ENCODE data around the gene PRMT2.
"Not testable (repeated sequence)": the region's sequence is repeated elsewhere in the genome, so short reads cannot be mapped to it uniquely, and the experiment has no call there.

Gene PRMT2

DNA sequence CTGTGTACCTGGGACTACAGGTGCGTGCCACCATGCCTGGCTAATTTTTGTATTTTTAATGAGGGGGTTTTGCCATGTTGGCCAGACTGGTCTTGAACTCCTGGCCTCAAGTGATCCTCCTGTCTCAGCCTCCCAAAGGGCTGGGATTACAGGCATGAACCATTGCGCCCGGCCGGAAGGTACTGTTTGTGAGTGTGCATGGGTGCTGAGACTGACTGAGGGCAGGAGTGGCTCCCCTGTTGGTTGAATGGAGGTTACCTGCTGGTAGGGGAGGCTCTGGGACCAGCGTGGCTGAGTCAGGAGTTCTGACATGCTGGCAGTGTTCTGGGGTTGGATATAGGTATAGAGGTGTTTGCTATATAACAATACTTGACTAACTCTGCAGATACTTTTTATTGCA lies 10.4 kb downstream of the PRMT2 start:
- no peak for DNase-seq

DNA sequence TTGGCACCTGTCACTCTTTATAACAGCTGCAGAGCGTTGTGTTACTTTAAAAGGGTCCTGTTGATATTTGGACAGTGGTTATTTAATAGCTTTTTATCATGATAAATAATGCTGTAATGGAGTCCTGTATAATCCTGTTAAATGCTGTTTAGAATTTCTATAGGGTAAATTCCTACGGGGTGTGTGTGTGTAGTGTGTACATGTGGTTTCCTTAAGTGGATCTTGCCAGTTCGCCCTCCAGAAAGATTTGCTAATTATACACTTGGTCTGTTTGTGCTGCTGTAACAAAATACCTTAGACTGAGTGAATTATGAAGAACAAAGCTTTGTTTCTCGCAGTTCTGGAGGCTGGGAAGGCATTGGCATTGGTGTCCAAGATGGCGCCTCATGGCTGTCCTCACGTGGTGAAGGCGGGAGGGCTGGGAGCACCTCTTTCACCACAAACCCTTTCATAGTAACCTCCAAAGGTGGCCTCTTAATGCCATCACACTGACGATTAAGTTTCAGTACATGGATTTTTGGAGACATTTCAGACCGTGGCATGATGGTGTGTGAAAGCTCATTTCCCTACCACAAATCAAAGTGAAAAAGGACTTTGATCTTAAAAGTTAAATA lies 11.2 kb downstream of the PRMT2 start:
- no peak for DNase-seq

- no peak for DNase-seq
Observed at GRCh38 chr21:46648539-46648938, 13.1 kb downstream of the PRMT2 start.

GRCh38 chr21:46649356-46649755 lies 13.9 kb downstream of the PRMT2 start:
- DNase-seq = no peak

DNA sequence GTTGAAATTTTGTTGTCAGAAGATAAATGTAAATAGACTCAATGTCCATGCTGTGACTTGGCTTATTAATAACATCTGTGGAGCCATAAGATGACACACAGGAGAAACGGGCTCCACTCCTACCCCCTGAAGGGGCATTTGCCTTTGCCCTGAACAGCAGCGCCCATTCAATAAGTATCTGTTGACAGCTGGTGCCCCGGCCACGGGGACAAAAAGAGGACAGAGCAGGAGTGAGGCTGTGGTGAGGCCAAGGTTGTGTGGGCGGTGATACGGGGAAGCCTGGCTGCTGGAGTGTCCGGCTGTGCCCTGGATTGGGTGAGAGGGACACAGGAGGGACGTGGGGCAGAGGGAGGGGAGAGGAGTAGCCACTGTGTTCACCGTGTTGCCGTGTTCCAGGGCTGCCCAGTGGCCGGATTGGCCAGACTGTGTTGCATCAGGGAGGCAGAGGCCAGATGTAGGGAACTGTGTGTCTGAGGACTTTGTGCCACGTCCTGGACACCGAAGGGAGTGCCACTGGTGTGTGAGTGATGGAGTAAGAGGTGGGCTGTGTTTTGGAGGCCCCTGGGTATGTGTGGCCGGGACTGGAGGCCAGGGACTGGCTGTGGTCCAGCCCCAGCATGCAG lies 15.1 kb downstream of the PRMT2 start:
- peak; percentile 5 for DNase-seq

- no peak for DNase-seq
Observed at GRCh38 chr21:46651121-46651520, 15.6 kb downstream of the PRMT2 start.

DNA sequence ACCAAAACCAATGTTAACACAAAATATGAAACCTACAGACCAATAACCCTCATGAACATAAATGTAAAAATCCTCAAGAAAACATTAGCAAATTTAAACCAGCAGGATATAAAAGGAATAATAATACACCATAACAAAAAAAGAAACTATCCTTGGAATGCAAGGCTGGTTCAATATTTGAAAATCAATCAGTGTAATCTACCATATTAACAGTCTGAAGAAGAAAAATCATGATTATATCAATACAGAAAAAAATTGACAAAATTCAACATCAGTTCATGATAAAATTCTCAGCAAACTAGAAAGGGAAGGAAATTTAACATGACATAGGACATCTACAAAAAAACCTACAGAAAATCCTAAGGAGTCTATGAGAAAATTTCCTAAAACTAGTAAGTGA lies 19.8 kb downstream of the PRMT2 start:
- no peak for DNase-seq

GRCh38 chr21:46656820-46657219 lies 21.3 kb downstream of the PRMT2 start:
- DNase-seq = no peak

DNA sequence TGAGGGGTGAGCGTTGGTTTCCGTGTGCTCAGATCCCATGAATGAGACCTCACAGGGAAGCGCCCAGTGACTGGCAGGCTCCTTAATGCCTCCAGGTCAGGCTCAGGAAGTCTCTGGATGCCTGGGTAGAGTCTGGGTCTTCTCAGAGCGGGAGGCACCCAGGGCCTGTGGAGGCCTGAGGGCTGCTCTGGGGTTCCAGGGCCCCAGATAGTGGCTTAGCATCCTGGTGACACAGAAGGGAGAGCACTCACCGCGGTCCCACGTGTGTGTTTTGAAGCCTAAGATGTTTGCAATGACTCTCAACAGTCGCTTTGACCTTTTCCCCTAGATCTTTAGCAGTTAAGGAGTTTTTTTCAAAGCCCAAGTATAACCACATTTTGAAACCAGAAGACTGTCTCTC lies 25.0 kb downstream of the PRMT2 start:
- no peak for DNase-seq

GRCh38 chr21:46661211-46661625 lies 25.7 kb downstream of the PRMT2 start:
- DNase-seq = peak; percentile 85

- no peak for DNase-seq
Observed at GRCh38 chr21:46661642-46662366, 26.3 kb downstream of the PRMT2 start.

GRCh38 chr21:46662367-46662654 lies 26.8 kb downstream of the PRMT2 start:
- DNase-seq = no peak

DNA sequence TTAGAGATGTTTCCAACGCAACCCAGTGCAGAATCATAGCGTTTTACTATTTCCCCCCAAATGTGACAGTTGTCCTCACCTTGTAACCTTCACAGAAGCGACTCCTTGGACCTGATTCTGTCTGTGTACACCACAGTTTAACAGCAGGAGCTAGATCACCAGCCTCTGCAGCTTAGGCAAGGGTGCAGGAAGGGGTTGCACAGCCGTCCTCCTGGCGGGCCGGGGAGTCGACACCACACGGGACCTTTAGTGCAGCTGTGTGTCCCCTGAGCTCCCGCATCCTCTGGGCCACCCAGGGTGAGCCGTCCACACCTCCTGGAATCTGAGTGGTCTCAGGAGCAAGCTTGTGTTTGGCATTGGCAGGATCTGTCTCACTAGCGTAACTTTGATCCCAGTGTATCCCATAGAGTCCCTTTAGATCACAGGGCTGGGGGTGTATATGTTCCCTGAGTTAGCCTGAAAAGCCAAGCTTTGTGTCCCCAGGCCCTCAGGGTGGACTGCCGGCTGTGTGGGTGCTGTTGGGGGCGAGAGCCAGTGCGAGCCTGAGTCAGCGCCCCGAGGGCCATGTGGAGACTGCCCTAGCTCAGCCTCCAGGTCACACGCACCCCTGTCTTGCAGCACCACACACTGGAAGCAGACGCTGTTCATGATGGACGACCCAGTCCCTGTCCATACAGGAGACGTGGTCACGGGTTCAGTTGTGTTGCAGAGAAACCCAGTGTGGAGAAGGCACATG lies 27.5 kb downstream of the PRMT2 start:
- no peak for DNase-seq

DNA sequence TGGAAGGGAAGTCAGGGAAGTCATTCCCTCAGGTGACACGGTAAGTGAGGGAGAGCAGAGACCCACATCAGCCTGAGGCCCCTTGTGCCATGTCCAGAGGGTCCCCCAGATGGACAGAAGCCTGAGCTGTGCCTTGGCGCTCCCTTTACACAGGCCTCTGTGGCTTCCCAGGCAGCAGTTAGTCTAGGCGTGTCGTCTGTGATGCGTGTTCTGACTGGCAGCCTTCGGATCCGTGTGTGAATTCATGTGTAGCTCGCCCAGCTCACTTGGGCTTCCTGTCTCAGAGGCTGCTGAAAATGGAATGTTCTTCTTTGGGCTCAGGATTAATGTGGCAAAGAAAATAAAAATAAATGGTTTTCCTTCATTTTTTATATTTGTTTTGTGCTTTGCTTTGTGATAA lies 28.3 kb downstream of the PRMT2 start:
- no peak for DNase-seq

DNA sequence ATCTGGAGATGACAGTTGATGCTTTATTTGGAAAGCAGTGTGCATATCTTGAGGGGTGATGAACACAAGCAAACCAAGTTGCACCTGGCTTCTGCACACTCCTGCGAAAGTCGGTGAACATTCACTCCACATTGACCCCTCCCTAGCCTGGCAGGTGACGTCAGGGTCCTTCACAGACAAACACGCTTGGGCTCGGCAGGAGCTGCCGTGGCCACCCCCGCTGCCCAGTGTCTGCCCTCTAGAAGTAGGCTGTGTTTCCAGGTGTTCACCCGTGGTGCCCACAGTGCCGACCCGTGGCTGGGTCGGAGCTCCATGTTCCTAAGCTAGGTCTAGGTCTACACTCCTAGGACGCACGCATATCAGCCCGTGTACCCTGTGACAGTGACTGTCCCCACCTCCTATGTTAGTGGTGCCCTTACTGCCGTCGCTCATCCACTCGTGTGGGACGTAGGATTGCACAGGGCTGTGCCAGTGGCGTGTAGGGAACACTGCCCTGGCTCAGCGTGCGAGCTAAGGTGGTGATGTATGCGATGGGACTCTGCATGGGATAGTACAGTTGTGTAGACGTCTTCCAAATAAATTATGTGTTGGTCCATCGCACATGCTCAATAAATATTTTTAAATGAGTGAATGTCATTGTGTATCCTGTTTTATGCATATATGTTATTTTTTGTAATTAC lies 29.0 kb downstream of the PRMT2 start:
- no peak for DNase-seq

GRCh38 chr21:46665566-46665965 lies 30.1 kb downstream of the PRMT2 start:
- no peak for DNase-seq

- no peak for DNase-seq
Observed at GRCh38 chr21:46666941-46667740, 31.7 kb downstream of the PRMT2 start.

- DNase-seq = no peak
Observed at GRCh38 chr21:46667741-46668380, 32.4 kb downstream of the PRMT2 start.

DNA sequence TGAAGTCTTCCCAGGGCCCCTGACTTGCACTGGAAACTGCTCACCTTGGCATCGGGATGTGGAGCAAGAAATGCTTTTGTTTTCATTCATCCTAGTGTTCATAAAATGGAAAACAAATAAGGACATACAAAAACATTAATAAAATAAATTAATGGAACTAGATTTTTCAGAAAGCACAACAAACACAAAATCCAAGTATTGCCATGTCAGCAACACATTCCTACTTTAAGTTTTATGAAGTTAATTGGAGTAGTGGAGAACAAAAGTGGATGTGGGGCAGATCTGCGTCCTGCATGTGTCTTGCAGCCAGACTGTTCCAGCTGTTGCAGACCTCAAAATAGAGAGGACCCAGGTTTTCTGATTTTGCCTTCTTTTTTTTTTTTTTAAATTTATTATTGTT lies 32.9 kb downstream of the PRMT2 start:
- DNase-seq = no peak

DNA sequence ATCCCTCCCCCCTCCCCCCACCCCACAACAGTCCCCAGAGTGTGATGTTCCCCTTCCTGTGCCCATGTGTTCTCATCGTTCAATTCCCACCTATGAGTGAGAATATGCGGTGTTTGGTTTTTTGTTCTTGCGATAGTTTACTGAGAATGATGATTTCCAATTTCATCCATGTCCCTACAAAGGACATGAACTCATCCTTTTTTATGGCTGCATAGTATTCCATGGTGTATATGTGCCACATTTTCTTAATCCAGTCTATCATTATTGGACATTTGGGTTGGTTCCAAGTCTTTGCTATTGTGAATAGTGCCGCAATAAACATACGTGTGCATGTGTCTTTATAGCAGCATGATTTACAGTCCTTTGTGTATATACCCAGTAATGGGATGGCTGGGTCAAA lies 33.4 kb downstream of the PRMT2 start:
- DNase-seq = not testable (repeated sequence)

DNA sequence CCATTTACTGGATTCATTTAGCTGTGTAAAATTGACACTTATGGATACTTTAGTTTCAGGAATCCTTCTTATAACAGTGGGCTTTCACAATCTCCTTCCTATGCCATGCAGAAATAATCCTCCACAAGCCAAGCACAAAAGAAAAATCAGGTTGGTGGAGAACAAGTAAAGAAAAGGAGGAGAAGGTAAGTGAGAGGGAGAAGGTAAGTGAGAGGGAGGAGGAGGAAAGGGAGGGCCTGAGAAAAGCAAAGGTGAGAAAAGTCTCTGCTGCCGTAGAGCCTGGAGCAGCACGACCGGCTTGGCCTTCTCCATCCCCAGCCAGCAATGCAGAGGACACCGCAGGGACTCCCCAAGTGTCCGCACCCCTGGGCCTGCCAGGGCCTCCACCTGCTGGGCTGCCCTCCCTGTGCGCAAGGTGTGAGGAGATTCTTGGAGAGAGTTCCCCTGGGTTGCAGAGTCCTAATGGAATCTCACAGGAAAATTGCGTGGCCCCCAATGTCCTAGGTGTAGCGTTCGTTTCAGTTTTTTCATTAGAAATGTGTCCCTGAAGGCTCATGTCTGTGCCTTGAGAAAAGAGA lies 39.0 kb downstream of the PRMT2 start:
- no peak for DNase-seq

All from femur (tissue), 1 donor.